Esophagus muscularis mucosa (tissue), 4 donors: ENCODE measurements around the gene MPI. TPM values are rescaled to one million over a fixed set of nuclear protein-coding genes. Genes with fewer than 3 reads are reported as not detected.
"Not testable (repeated sequence)": the region's sequence is repeated elsewhere in the genome, so short reads cannot be mapped to it uniquely, and the experiment has no call there.

Source experiments
- DNase-seq: peaks from one replicate; pipeline ENCODE4 v3.0.0-alpha.2; 2017; ENCODE audit errors: extremely low spot score
- H3K27ac ChIP-seq, 4 donors: fragments of 200-600 bp; sonication (generic); replicated peaks in 1 of 4; 1 replicate in 3 of 4; 2 replicates in 1 of 4; pipeline ENCODE4 v1.5.1; 2016 to 2019; ENCODE audit warnings: mild to moderate bottlenecking in 1 of 4
- H3K27me3 ChIP-seq, 4 donors: fragments of 200-600 bp; sonication (generic); one replicate each; pipeline versions ENCODE4 v1.5.1 to v1.6.0; 2016 to 2019
- H3K36me3 ChIP-seq, 4 donors: fragments of 200-600 bp; sonication (generic); one replicate each; pipeline ENCODE4 v1.5.1; 2016 to 2019
- H3K4me1 ChIP-seq, 4 donors: fragments of 200-600 bp; sonication (generic); one replicate each; pipeline ENCODE4 v1.5.1; 2016 to 2019
- H3K4me3 ChIP-seq, 4 donors: fragments of 200-600 bp; sonication (generic); 1 replicate in 2 of 4; 2 replicates in 2 of 4; pipeline ENCODE4 v1.5.1; 2016 to 2019; ENCODE audit warnings: mild to moderate bottlenecking in 4 of 4, moderate library complexity in 1 of 4
- H3K9me3 ChIP-seq, 4 donors: fragments of 200-600 bp; sonication (generic); 1 replicate in 3 of 4; 2 replicates in 1 of 4; pipeline ENCODE4 v1.5.1; 2016 to 2019
- CTCF ChIP-seq, 3 experiments: fragments of 200-600 bp in 2 of 3; fragments of 450-650 bp in 1 of 3; sonication (generic) in 2 of 3; IDR thresholded peaks; one replicate each; pipeline ENCODE4 v1.5.1; 2017 to 2019; ENCODE audit warnings: antibody characterized with exemption in 3 of 3, mild to moderate bottlenecking in 2 of 3, moderate library complexity in 1 of 3
- EP300 ChIP-seq: sonication (generic); formaldehyde crosslinking; IDR thresholded peaks from one replicate; pipeline ENCODE4 v1.6.1; 2017; ENCODE audit warnings: antibody characterized with exemption
- POLR2A ChIP-seq: fragments of 450-650 bp; IDR thresholded peaks from one replicate; pipeline ENCODE4 v1.6.1; 2017; ENCODE audit warnings: antibody characterized with exemption, moderate library complexity, mild to moderate bottlenecking, low read depth
- POLR2AphosphoS5 ChIP-seq, 2 donors: sonication (generic); formaldehyde crosslinking; IDR thresholded peaks; one replicate each; pipeline ENCODE4 v1.6.1; 2017; ENCODE audit warnings: antibody characterized with exemption in 2 of 2
- WGBS: methylation state at CpG from one replicate; pipeline ENCODE4 v1.1.5; 2018; 5-methylcytosine and 5-hydroxymethylcytosine counted together
- intact Hi-C: fragments of 100-400 bp; cut with DNase I; formaldehyde crosslinking; loops from one replicate; pipeline ENCODE4 v1.15.1; 2023
- total RNA-seq, 4 donors: library from RNA; depleted of rRNA; stranded (reverse); fragments of >200 nt; gene quantifications; one replicate each; pipeline versions ENCODE4 v1.1.0 to v1.2.1, GENCODE V29; 2016

Gene MPI
- total RNA-seq, 4 donors from 2014 or later: 37.4 to 50.7 (median 44.0) TPM

- DNase-seq: no peak
- H3K27ac ChIP-seq: no peak overlapping the region
- intact Hi-C loops: no loop called here
- no peak for TF ChIP-seq POLR2AphosphoS5 (IDR thresholded peaks at IDR 0.05)
- TF ChIP-seq CTCF (IDR thresholded peaks at IDR 0.05): no peak
- TF ChIP-seq POLR2A: no peak
- no peak for TF ChIP-seq EP300
- no peaks in the 10 kb centered on the region for H3K9me3 ChIP-seq
- 97% methylated on average over 4 of the region's 4 CpGs for WGBS
- H3K36me3 ChIP-seq: peaks cover 22 to 42% (median 38%) of the 10 kb centered on the region in 4 donors
- H3K27me3 ChIP-seq: no peaks in the 10 kb centered on the region
- no peak overlapping the region for H3K4me3 ChIP-seq
- H3K4me1 ChIP-seq: peaks cover 20 to 28% (median 25%) of the 10 kb centered on the region in 4 donors
These were observed 18.8 kb downstream of the MPI start for GRCh38 chr15:74908635-74909034.

GRCh38 chr15:74913041-74913440 lies 23.2 kb downstream of the MPI start:
- intact Hi-C loops: no loop called here
- peaks cover 36 to 68% (median 64%) of the 10 kb centered on the region in 4 donors for H3K36me3 ChIP-seq

GRCh38 chr15:74913799-74914198 lies 24.0 kb downstream of the MPI start:
- H3K4me3 ChIP-seq, DNase-seq, H3K9me3 ChIP-seq, H3K27ac ChIP-seq, intact Hi-C loops, H3K27me3 ChIP-seq, H3K4me1 ChIP-seq: not testable (repeated sequence)
- peaks cover 44 to 76% (median 72%) of the 10 kb centered on the region in 4 donors for H3K36me3 ChIP-seq
- WGBS: 96% methylated on average over 8 of the region's 8 CpGs

More at GRCh38 chr15:74913041-74913440, 23.2 kb downstream of the MPI start:
- TF ChIP-seq POLR2A: no peak
- TF ChIP-seq EP300: no peak
- TF ChIP-seq CTCF (IDR thresholded peaks at IDR 0.05): no peak
- no peak for TF ChIP-seq POLR2AphosphoS5 (IDR thresholded peaks at IDR 0.05)
- H3K4me1 ChIP-seq: no peaks in the 10 kb centered on the region
- no peaks in the 10 kb centered on the region for H3K27me3 ChIP-seq
- no peaks in the 10 kb centered on the region for H3K9me3 ChIP-seq
- 94% methylated on average over 9 of the region's 9 CpGs for WGBS
- H3K27ac ChIP-seq: no peak overlapping the region
- H3K4me3 ChIP-seq: no peak overlapping the region
- no peak for DNase-seq

GRCh38 chr15:74917676-74918075 lies 27.8 kb downstream of the MPI start:
- intact Hi-C loops: no loop called here

GRCh38 chr15:74920456-74920855 lies 30.6 kb downstream of the MPI start:
- Histone ChIP-seq H3K36me3 (peaks cover 63 to 100% (median 99%) of the 10 kb centered on the region in 4 donors), H3K4me3 (no peak overlapping the region), H3K4me1 (no peaks in the 10 kb centered on the region), H3K27me3 (no peaks in the 10 kb centered on the region), H3K9me3 (no peaks in the 10 kb centered on the region), H3K27ac (no peak overlapping the region)
- 79% methylated on average over 8 of the region's 8 CpGs for WGBS
- TF ChIP-seq EP300: no peak
- no peak for DNase-seq
- intact Hi-C loops: no loop called here

More at GRCh38 chr15:74917676-74918075, 27.8 kb downstream of the MPI start:
- DNase-seq: no peak
- Histone ChIP-seq H3K27ac (no peak overlapping the region), H3K36me3 (peaks cover 61 to 97% (median 93%) of the 10 kb centered on the region in 4 donors), H3K27me3 (no peaks in the 10 kb centered on the region), H3K4me1 (no peaks in the 10 kb centered on the region), H3K9me3 (no peaks in the 10 kb centered on the region), H3K4me3 (no peak overlapping the region)
- TF ChIP-seq CTCF (IDR thresholded peaks at IDR 0.05) (no peak), POLR2AphosphoS5 (IDR thresholded peaks at IDR 0.05) (no peak), POLR2A (no peak), EP300 (no peak)
- 87% methylated on average over 6 of the region's 6 CpGs for WGBS

- Histone ChIP-seq H3K4me3 (no peak overlapping the region), H3K4me1 (no peaks in the 10 kb centered on the region), H3K27me3 (no peaks in the 10 kb centered on the region), H3K27ac (no peak overlapping the region), H3K36me3 (peaks cover 58 to 100% (median 92%) of the 10 kb centered on the region in 4 donors), H3K9me3 (no peaks in the 10 kb centered on the region)
- DNase-seq: no peak
- intact Hi-C loops: no loop called here
- no peak for TF ChIP-seq CTCF (IDR thresholded peaks at IDR 0.05)
- no peak for TF ChIP-seq POLR2AphosphoS5 (IDR thresholded peaks at IDR 0.05)
- no peak for TF ChIP-seq POLR2A
- no peak for TF ChIP-seq EP300
- 90% methylated on average over 3 of the region's 3 CpGs for WGBS
These were observed 34.7 kb downstream of the MPI start for GRCh38 chr15:74924525-74924924.
